MV-4-11 (cell line): ENCODE results near the gene FAN1.
"Not testable (repeated sequence)": the region's sequence is repeated elsewhere in the genome, so short reads cannot be mapped to it uniquely, and the experiment has no call there.

Experiments used
- DNase-seq: peaks from one replicate; lab custom pipeline; 2025; lab: John Stamatoyannopoulos, UW

The FAN1 gene

DNA sequence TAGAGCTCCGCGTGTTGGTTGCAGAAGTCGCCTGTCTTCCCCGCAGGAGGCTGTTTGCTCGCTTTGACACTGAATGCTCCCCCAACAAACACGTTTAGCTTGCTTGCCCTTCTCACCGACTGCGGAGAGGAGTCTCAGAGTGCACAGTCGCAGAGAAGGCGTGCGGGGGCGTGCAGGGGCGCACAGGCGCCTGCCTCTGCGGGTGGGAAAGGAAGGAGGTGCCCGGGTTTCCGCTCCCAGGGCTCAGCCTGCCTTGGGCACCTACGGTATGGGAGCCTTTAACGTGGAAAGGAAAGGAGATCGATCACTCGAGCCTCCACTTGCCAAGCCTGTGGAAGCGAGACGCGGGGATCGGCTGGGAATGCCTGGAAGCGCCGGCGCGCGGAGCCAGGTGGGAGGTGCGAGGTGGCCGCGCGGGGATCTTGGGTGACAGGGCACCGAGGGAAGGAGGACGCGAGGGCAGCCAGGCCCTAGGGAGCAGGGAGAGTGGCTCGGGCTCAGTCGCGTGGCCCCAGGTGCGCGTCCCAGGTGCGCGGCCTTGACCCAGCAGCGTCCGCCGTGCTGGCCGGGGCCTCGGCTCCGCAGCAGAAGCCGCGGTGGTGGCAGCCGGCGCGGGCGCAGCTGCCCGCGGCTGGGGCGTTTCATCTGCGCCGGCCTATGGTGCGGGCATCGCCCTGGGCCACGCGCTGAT, at the start of gene FAN1:
Gene FAN1 (plus strand): TSS at position 419 of the 691 bp plus-strand sequence. CDS start 749 bp downstream, outside the sequence.
- no peak for DNase-seq

DNA sequence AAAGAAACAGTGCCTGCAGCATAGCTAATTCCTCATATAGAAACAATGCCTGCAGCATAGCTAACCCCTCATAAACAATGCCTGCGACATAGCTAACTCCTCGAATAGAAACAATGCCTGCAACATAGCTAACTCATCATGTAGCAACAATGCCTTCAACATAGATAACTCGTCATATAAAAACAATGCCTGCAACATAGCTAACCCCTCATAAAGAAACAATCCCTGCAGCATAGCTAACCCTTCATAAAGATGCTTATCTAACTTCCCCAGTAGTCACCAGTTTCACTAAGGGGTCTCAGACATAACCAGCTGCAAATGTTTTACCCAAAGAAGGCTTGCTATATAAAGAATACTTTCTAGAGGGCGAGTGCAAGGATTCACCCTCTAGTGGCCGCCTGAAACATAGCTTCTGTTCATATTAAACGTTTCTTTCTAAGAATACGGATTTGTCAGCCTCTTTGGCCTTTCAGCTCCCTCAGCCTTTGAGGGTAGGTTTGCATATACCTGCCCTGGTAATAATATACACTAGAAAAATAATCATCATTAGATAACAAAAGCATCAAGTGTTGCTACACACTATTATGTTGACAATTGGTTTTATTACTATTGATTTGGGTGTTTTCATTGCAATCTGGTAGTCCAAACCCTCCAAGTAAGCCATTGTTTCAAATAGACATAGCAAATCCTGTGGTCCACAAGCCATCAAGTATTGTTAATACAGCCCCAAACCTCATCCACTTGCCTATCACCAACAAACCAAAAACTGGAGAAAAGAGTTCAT, 44.4 kb upstream of the FAN1 start:
- DNase-seq: no peak

DNA sequence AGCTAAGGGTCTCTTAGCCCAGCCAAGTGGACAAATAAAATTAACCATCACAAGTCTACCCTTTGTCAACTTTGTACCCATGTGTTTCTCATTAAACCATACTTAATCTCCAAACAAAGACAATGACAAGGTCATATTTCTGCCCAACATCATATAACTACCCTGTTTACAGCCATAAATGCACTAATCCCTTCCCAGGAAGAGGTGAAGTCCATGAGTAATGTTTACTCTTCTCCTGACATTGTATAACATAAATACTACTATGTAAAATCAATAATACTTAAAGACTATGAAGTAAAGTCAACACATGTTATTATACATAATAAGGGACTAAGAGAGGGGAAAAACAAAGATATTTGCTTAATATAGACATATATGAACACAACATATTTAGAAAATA, 38.5 kb upstream of the FAN1 start:
- DNase-seq: no peak

DNA sequence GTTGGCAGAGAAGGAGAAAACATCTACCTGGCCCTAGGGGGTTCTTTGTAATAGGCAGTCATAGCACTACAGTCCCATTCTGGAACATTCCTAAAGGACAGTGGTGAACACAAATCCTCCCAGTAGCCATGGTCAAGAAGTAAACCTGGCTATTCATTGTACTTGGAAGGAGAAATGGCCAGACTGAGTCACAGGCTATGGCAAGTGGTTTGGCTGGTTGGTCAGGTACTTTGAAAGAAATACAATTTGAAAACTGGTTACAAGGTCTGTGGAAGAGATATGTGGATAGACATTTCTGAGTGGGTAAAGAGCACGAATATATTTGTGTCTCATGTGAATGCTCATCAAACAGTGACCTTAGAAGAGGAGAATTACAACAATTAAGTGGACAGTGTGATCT, 33.0 kb upstream of the FAN1 start:
- DNase-seq: no peak

DNA sequence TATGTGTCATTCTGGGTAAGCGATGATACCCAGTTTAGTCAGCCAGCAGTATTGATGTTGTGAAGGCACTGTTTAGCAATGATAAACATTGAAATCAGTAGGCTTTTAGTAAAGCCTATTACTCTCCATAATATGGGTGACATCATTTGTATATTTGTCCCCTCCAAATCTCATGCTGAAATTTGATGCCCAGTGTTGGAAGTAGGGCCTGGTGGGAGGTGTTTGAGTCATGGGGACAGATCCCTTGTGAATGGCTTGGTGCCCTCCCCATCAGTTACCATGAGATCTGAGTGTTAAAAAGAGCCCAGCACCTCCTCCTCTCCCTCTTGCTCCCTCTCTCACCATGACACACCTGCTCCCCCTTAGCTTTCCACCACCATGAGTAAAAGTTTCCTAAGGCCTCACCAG, 31.4 kb upstream of the FAN1 start:
- no peak for DNase-seq

DNA sequence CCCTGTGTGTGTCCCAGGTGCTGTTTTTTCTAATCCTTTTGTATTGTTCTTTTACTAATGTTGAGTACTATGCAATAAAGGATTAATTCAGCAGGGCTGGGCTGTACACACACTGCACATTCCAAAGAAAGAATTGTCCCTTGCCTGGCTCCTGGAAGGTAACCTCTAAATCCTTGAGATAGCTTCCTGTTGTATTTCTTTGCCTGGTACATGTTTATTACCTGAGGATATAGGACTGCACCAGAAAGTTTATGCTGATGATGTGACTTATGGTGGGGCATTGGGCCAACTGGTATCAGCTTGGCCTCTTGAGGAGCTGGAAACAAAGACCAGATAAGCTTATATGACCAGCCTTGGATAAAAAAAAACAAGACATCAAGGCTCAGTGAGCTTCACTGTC, 26.6 kb upstream of the FAN1 start:
- DNase-seq: no peak

DNA sequence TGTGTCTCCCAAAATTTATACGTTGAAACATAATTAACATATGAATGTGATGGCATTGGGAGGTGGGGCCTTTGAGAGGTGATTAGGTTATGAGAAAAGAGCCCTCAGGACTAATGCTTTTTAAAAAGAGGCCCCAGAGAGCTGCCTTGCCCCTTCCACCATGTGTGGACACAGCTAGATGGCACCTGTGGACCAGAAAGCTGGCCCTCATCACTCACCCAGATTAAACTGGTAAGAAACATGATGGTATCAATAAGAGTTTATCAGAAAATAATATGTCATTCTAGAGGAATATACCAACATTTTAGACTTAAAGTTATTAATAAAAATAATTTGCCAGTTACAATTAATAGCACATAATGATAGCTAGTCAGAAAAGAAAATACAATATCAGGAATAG, 25.2 kb upstream of the FAN1 start:
- DNase-seq: no peak

DNA sequence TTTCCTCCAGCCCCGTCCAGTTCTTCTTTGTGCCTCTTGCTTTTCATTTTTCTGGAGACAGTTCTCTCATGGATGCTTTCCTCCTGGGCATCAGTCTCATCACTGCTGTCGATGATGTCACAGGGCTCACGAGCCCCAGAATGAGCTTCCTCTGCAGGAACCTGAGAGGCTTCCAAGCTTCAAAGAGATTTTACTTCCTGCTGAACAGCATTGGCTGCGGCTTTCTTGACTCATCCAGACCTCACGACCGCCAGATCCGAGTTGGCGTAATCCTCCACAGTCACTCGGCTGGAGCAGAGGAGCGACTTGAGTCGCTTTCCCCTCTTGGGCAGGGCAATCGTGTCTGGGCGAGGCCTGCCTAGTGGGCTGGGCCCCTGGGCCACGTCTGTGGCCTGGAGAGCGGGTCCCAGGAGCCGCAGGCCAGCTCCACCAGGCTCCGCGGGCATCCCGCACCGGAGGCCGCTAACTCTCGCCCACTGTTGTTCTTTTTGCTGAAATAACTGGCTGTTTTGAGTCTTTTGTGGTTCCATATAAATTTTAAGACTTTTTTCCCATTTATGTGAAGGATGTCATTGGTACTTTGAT, 20.8 kb upstream of the FAN1 start:
- DNase-seq: no peak

DNA sequence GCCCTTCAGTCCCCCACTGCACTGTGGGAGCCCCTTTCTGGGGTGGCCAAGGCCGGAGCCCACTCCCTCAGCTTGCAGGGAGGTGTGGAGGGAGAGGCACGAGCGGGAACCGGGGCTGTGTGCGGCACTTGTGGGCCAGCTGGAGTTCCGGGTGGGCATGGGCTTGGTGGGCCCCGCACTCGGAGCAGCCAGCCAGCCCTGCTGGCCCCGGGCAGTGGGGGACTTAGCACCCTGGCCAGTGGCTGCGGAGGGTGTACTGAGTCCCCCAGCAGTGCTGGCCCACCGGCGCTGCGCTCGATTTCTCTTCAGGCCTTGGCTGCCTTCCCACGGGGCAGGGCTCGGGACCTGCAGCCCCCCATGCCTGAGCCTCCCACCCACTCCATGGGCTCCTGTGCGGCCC, 20.0 kb upstream of the FAN1 start:
- DNase-seq: not testable (repeated sequence)

DNA sequence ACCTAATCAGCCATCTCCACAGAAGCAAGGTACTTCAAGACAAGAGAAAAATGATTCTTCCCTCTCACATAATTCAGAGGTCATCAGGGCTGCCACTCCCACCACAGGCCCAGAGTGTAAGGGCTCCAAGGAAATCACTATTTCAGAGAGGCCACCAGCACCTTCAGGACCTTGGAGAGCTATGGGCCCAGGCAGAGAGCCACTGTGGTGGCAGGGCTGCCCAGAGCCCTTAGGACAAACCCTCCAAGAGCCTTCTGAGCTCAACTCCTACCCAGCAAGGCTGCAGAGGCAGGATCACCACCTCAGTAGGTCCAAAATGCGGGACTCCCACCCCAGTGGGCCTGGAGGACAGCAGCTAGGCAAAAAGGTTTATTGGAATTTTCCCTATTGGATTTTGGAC, 17.9 kb upstream of the FAN1 start:
- no peak for DNase-seq

DNA sequence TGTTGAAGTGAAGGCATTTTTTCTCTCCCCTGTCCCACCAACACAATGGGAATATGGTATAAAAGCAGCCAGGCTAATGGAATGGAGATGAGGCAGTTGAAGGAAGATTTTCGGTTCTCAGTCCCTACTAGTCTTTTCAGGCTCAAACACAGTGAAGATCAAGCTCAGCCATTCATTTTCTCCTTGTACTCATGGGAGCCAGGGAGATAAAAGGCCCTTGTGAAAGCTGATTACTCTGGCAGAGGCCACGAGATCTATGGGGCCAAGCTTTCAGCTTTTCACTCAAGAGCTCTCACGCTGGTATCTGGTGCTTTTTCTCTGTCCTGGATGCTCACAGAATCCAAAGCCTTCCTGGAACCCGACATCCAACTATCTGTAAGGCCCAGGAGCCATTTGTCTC, 14.5 kb upstream of the FAN1 start:
- DNase-seq: no peak

DNA sequence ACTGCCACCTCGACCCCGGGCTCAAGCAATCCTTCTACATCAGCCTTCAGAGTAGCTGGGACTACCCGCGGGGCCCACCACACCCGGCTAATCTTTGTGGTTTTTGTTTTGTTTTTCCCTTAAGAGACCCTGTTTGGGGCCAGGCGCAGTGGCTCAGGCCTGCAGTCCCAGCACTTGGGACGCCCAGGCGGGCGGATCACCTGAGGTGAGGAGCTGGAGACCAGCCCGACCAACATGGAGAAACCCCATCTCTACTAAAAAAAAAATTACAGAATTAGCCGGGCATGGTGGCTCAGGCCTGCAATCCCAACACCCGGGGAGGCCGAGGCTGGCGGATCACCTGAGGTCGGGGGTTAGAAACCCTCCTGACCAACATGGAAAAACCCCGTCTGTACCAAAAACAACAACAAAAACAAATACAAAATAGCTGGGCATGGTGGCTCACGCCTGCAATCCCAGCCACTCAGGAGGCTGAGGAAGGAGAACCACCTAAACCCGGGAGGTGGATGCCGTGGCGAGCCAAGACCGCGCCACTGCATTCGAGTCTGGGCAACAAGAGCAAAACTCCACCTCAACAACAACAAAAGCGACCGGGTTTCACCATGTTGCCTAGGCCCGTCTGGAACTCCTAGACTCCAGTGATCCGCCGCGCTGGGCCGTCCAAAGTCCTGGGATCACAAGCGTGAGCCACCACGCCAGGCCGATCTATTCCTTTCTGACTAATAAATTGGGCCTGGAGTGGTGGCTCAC, 8.1 kb upstream of the FAN1 start:
- no peak for DNase-seq

DNA sequence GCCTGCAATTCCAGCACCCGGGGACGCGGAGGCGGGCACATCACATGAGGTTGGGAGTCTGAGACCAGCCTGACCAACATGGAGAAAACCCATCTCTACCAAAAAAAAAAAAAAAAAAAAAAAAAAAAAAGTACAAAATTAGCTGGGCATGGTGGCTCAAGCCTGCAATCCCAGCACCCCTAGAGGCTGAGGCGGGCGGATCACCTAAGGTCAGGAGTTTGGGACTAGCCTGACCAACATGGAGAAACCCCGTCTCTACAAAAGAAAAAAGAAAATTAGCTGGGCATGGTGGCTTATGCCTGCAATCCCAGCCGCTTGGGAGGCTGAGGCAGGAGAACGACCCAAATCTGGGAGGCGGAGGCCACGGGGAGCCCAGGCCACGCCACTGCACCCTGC, 7.5 kb upstream of the FAN1 start:
- DNase-seq: no peak

DNA sequence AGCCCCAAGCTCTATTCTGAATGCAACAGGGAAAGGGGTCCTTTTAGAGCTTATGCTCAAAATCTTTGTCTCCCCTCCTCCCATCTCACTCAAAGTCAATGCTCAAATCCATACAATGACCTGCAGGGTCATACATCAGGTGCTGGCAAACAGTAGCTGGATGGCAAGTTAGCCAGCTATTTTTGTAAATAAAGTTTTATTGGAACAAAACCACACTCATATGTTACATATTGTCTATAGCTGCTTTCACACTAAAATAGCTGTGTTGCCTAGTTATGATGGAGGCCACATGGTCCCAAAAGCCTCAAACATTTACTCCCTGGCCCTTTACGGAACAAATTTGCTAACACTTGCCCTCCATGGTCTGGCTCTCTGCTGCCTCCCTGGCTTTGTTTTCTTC, 1.8 kb upstream of the FAN1 start:
- DNase-seq: no peak

DNA sequence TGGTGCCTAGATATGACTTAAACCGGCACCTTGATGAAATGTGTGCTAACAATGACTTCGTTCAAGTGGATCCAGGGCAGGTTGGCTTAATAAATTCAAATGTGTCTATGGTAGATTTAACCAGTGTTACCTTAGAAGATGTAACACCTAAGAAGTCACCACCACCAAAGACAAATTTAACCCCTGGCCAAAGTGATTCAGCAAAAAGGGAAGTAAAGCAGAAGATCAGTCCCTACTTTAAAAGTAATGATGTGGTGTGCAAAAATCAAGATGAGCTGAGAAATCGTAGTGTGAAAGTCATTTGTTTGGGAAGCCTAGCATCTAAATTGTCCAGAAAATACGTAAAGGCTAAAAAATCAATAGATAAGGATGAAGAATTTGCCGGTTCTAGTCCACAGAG, 1.1 kb downstream of the FAN1 start:
- no peak for DNase-seq

DNA sequence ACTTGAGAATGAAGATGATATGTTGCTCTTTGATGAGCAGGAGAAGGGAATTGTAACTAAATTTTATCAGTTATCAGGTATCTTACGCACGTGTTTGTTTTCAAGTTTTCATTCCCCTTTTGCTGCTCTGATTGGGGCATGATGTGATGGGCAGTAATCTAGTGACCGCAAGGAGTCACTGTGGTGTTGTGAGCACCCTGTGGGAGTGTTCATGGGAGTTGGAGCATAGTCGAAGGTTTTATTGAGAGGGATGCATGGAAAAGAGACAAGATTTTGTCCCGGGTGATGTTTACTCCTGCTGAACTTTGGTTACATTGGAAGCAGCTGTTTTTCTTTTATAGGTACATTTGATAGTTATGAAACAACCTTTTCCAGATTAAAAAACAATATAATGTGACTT, 2.1 kb downstream of the FAN1 start:
- DNase-seq: no peak

DNA sequence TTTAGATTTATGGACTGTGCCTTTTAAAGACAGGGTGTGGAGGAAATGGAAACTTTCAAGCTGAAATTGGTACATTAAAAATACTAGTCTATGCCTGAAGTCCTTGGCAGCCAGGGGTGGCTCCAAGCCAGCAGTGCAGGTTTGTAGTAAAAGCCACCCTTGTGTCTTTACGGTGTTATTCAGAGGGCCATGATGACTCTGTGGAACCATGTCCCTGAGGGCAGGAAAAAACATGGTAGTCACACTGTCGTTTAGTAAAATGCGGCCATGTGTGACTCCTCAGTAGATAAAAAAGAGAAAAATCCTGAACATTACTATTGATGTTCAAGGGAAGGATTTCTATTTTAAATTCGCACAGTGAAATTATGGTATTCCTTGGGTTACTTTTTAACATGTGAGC, 2.7 kb downstream of the FAN1 start:
- DNase-seq: no peak

DNA sequence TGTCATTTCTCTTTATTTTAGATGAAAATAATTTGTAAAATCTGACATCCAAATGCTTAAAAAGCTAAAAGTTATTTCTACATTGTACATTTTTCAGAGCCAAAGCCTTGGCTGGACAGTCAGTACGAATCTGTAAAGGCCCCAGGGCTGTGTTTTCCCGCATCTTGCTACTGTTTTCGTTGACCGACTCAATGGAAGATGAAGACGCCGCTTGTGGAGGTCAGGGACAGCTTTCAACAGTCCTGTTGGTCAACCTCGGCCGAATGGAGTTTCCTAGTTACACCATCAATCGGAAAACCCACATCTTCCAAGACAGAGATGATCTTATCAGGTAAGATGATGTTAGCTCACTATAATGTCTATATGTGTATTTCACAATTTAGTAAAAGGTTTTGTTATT, 10.0 kb downstream of the FAN1 start:
- no peak for DNase-seq

DNA sequence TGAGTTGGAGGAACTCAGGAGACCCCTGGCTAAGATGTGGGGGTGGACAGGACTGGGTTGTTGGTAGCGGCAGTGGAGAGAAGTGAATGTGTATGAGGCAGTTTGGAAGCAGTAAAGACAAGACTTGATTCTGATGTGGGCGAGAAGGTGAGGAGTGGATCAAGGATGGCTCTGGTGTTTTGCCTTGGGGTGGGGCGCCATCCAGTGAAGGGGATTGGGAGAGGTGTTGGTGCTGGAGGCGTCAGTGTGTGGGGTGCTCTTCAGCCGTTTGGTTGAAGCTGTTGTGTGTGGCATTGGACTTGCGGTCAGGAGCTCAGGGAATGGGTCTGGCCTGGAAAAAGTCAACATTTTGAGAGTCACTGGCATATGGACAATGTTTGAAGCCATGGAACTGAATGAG, 13.3 kb downstream of the FAN1 start:
- no peak for DNase-seq

DNA sequence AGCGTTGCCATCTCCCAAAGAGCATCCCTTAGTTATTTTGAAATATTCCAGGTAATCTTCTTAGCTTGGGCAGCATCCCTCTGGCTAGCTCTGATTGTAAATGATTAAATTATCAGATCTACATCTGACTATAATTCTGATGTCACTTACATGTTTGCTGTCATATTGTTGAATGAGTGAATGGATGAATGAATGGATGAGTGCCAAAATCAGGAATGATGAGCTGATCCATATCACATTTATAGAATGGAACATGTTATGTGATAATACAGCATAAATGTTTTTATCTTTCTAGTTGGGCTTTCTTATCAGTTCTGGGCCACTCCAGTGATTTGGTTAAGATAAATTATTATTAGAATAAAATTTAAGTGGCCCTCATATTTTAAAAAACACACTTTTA, 14.0 kb downstream of the FAN1 start:
- no peak for DNase-seq

DNA sequence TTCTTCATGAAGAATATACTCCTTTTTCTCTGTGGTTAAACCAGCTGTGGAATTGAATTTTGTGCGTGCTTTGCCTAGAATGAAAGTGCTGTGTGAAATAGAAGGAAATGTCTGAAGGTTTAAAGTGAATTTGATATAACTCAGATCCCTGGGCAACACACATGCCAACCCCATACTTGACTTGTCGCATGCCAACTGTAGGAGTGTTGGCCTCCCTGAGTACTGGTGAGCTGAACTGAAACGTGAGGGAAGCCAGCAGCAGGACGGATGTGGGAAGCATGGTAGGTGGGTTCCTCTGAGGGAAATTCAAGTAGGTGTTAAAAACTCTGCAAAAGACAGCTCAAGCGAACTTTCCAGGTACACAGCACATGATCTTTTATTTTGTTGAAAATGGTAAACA, 14.7 kb downstream of the FAN1 start:
- DNase-seq: no peak

DNA sequence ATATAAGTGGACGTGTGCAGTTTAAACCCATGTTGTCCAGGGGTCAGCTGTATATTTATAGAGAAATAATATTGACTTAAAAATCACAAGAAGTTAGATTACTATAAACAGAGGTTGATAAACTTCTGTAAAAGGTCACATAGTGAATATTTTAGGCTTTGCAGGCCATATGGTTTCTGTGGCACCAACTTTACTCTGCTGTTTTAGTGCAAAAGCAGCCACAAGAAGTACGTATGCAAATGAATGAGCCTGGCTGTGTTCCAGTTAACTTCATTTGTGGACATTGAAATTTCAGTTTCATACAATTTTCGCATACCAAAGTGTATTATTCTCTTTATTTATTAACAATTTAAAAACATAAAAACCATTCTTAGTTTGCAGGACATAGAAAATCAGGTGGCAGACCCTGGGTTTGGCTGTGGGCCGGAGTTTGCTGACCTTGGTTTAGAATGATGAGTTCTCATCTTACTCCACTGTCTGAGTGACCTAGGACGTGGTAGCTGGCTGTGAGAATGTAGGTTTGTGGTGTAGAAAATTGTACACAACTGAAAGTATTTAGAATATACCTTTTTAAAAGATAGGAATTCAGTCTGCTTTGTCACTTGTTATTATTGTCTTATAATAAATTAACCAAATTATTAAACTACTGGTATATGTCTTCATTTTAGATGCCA, 16.3 kb downstream of the FAN1 start:
- no peak for DNase-seq
